Fibroblast of skin of back (primary cell): Measurements from ENCODE around the gene TBC1D12. TPM values are rescaled to one million over a fixed set of nuclear protein-coding genes. Genes with fewer than 3 reads are reported as not detected.
"Not testable (repeated sequence)": the region's sequence is repeated elsewhere in the genome, so short reads cannot be mapped to it uniquely, and the experiment has no call there.

Experiments
- DNase-seq: peaks from one replicate; pipeline ENCODE4 v3.0.0-alpha.2; 2013
- polyA plus RNA-seq, 2 experiments: library from polyadenylated mRNA; unstranded; fragments of 120-200 nt; gene quantifications; one replicate each; pipeline ENCODE4 v1.2.1, GENCODE V29; 2013; ENCODE audit not compliant: insufficient read length in 2 of 2

The TBC1D12 gene
- polyA plus RNA-seq (2013, experiment 1 of 2; ENCODE audit: insufficient read length), result 7.6 TPM
- polyA plus RNA-seq (2013, experiment 2 of 2; ENCODE audit: insufficient read length), result 9.7 TPM

DNA sequence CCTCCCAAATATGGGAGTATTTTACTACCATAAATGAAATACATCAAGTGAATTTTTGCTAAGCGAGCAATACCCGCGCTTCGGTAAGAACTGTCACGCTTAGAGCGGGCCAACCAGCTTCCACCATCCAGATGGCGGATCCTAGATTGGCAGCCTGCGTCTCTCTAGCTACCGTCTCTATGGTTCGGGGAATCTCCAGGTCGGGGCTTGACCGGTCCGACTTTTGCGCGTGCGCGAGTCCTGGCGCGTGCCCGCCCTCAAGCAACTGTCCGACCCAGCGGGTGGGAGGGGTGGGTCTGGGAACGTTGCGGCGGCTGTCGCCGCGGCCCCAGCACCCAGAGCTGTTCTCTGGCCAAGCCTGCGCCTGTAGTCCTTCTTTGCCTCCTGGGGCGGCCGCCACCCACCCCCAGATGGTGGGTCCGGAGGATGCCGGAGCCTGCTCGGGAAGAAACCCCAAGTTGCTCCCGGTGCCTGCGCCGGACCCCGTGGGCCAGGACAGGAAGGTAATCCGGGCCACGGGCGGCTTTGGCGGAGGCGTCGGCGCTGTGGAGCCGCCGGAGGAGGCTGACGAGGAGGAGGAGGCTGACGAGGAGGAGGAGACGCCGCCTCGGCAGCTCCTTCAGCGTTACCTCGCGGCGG lies at the start of gene TBC1D12:
TSS of gene TBC1D12 (plus strand) at position 338 of the 639 bp plus-strand sequence. CDS start at position 411, 73 bp downstream.
- peak; percentile 96 for DNase-seq

DNA sequence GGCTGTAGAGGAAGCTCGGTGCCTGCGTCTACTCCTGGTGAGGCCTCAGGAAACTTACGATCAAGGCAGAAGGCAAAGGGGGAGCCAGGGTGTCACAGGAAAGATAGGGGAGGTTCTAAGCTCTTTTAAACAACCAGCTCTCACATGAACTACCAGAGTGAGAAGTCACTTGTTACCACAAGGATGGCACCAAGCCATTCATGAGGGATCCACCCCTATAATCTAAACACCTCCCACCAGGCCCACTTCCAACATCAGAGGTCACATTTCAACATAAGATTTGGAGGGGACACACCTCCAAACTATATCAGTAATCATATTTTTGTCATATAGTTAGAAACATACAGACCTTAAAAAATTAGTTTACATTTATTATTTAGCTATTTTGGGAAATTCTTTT lies 49.0 kb upstream of the TBC1D12 start:
- DNase-seq, result no peak

DNA sequence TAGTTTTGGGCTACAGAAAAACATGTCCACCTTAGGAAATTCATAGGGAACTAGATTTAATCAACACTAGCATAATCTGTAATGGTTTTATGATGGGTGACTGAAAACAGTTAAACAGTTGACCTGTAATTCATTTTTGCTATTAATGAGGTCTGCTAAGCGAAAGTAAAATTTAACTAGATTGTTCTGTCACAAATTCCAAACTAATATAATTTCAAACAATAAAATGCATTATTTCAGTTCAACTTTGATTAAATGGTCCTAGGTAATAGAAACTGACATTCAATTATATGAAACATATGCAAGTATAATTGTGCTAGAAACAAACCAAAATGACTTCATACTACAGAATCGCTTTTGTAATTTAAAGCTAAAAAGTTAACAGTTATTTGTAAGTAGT lies 46.5 kb upstream of the TBC1D12 start:
- DNase-seq, result no peak

DNA sequence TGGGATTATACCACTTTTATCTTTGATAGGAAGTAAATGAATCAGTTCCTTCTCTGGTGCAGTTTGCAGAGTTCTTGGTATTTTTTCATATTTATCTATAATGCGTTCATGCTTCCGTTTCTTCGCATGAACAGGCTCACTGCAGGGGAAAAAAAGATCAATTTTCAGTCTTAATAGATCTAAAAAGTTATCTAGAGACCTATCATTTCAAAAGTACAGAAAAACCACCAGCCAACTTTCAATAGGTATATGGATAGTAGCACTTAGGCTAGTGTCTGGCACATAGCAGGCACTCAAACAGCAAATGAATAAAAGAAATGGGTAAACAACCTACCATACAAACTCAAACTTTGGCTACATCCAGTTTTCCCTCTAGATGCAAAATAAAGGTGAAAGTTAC lies 45.1 kb upstream of the TBC1D12 start:
- DNase-seq, result no peak

DNA sequence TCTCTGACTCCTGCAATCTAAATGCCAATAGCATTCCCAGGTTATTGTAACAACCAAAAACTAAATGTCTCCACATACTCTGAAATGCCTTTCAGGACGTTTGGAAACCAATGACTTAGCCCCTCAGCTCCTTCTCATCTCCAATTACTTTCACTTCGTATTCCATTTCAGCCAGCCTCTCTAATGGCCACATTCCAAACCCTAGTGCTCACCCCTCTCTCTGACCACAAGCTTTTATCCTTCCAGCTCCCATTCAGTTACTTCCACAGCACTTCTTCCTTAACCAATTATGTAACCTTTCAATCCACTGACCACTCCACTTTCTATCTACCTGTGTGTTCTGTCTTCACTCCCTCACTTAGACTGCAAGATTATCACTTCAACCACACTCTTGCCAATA lies 43.9 kb upstream of the TBC1D12 start:
- peak; percentile 93 for DNase-seq

DNA sequence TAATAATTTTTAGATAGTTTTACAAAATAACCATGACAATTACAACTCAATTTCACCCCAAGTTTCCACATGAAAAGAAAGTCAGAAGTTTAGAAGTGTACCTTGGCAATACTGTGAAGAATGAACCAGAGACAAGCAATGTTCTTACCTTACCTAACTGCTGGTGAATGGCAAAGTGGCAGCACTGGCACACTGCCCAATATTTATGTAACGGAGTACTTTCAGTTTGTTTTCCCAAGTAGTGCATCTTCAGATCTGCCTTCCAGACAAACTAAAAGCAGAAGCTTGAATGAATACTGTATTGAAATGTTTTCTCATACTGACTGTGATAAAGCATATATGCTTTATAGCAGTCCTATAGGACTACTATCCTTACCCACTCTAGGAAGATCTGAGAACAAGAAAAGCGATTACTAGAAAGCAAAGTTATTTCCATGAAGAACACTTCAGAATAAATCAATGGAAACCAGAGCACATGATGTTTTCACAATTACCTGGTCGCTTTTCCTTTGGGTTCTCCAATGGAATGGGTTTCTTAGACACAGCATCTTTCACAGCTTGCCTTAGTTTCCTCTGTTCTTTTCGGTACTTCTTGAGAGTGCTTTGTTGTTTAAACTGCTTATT lies 41.1 kb upstream of the TBC1D12 start:
- DNase-seq, result no peak

DNA sequence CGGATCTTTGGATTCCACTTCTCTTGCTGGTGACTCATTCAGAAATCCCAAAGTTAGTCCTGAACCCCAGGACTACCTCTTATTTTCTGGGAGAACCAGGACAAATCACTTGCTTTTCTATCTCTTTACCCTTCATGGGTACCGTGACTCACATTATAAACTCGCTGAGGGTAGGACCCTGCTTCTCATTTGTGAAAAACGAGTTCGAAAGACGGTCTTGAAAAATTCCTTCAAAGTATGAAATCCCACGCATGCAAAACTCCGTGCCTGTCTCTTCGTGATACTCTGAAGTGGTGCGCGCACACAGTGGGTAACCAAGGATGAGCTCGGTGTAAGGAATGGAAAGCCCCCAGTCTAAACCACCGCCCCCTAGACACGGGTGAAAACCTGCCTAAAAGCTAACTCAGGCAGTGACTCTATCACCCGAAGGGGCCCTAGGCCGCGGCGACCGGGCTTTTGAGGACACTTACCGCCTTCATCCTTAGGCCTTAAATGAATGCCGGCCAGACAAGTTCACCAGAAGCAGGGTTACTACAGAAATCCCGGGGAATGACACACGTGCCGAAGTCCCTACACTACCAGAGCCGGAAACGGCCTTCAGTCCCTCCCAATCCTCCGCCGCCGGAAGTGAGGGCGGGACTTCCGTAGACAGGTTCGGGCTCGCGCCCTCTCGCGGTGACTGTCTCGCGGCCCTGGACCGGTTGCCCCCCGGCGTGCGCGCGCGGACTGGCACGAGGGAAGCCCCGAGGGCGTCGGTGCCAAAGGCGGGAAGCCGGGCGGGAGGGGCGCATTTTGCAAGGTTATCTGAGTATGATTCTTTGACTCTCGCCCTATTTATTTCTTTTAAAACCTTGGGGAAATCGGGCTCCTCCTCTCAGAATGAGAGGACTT lies 39.7 kb upstream of the TBC1D12 start, which contains the start of gene NOC3L:
TSS of gene NOC3L (minus strand) at position 580 of the 891 bp plus-strand sequence. CDS start at position 479, 101 bp downstream.
- peak; percentile 96 for DNase-seq

DNA sequence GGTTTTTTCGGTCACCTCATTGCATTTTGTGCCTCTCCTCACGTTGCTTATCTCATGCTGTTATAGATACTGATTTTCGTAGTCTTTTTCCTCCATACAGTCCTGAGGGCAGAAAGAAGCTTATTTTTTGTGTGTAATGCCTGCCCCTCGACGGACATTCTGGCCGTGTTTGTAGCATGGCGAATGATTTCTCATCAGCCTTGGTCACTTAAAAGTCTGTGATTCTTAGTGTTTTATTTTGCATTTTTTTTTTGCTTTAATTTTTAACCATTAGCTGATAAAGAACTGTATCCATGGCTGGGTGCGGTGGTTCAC lies 39.1 kb upstream of the TBC1D12 start:
- no peak for DNase-seq

DNA sequence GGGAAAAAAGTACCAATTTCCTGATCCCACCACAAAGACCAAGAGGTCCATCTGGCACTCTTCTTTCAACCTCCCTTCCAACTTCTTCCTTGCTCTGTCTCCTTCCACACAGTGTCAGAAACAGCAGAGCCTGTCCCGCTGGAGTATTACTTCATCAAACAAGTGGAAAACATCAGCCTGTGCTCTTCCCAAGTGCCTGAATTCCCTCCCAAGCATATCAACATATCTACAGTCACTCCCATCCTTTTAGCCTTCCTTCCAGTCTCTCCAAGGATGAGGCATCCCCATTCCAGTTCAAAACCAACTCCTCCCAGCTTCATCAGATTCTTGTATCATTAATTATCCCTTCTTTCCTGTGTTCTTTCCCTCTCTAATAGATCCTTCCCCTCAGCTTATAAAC lies 37.9 kb upstream of the TBC1D12 start:
- DNase-seq, result no peak

DNA sequence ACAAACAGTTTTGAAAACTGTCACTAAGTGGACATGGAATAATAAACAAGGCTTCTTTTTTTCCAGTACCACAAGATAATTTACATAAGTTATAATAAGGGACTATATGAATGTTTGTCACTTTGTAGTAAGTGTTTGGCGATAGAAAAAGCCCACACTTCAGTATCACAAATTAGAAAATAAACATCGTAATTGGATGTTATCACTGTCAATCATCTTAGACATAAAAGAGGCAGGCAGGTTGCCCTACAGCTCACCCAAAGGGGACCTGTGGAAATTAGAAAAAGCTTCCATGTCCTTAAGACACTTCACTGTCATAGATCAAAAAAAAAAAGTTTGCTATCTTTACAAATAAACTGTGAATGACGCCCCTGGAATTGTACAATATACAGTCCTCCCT lies 36.0 kb upstream of the TBC1D12 start:
- no peak for DNase-seq

DNA sequence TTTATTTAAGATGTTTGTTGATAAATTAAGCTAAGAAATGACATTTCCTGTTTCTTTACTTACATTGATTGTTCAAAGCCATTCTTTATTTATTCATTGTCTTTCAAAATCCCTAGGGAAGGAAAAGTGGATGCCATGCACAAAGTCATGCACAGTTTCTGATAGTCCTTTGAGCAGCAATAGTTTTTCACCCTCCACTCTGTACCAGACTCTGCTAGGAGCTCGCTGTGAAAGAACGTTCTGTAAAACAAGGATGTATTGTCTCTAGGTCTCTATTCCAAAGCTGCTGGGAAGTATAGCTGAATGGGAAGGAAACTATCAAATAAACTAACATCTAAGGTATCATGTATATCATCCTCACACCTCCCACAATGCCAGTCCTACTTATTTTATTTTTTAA lies 31.8 kb upstream of the TBC1D12 start:
- no peak for DNase-seq

DNA sequence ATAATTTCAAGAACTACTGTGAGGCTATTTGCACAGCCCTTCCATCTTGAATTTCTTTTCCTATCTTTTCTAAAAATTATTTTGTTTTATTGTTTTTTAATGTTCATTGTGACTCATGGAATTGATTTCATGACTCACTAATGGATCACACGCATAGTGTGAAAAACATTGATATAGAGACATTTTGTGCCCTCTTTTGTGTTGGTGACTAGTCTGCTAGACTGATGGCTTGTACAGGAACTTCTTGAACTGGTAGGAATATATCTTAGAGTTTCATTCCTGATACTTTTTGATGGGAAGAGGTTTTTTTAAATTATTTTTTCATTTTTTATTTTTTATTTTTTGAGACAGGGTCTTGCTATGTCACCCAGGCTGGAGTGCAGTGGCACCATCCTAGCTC lies 27.0 kb upstream of the TBC1D12 start:
- no peak for DNase-seq

DNA sequence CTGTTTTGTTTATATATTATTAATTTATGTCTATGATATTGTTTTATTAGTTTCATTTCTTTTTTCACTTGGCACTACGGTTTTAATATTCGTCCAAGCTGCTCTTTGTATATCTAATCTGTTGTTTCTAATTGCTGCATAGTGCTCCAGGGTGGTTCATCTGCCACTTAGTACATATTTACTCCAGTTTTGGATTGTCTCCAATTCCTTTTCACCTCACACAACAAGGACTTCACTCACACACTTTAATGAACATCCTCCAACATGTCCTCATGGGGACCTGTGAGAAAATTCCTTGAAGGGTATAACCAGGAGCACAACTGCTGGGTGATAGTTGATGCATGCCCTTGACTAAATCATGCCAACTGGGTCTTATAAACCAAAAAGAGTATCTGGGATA lies 25.5 kb upstream of the TBC1D12 start:
- DNase-seq, result no peak

DNA sequence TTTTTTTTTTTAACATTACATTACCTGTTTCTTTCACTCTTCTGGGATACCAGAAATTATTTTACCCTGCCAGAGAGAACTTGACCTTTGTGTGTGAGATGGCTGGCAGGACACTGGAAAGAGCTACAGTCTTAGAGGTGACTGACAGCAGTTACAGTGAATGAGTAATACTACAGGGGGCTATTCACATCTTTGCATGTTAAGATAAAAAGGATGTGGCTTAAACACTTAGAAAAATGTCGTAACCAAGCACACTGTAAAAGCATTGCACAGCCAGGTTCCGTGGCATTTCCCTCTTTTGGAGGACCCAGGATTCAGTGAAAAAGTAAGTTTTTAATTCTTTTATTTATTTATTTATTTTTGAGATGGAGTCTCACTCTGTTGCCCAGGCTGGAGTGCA lies 18.8 kb upstream of the TBC1D12 start:
- no peak for DNase-seq

DNA sequence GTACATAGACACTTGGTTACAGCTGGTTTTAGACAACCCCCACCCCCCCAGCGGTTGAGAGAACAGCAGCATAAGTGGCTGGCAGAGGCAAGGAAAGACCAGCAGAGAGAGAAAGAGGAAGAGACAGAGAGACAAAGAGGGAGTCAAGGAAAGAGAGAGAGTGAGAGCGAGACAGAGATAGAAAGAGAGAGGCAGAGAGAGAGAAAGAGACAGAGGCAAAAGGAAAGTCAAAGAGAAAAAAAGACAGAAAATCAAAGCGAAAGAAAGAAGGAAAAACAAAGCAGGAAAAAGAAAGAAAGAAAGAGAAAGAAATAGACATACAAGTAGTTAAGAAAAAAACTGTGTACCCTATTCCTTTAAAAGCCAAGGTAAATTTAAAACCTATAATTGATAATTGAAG lies 16.6 kb upstream of the TBC1D12 start:
- DNase-seq, result not testable (repeated sequence)

DNA sequence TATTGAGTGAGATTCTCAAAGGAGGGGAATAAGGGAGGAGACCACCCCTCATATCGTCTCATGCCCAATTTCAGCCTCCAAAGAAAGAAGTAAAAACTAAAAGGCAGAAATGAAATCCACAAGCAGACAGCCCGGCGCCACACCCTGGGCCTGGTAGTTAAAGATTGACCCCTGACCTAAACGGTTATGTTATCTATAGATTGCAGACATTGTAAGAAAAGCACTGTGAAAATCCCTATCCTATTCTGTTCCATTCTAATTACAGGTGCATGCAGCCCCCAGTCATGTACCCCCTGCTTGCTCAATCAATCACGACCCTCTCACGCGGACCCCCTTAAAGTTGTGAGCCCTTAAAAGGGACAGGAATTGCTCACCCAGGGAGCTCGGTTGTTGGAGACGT lies 10.2 kb upstream of the TBC1D12 start:
- DNase-seq, result not testable (repeated sequence)

DNA sequence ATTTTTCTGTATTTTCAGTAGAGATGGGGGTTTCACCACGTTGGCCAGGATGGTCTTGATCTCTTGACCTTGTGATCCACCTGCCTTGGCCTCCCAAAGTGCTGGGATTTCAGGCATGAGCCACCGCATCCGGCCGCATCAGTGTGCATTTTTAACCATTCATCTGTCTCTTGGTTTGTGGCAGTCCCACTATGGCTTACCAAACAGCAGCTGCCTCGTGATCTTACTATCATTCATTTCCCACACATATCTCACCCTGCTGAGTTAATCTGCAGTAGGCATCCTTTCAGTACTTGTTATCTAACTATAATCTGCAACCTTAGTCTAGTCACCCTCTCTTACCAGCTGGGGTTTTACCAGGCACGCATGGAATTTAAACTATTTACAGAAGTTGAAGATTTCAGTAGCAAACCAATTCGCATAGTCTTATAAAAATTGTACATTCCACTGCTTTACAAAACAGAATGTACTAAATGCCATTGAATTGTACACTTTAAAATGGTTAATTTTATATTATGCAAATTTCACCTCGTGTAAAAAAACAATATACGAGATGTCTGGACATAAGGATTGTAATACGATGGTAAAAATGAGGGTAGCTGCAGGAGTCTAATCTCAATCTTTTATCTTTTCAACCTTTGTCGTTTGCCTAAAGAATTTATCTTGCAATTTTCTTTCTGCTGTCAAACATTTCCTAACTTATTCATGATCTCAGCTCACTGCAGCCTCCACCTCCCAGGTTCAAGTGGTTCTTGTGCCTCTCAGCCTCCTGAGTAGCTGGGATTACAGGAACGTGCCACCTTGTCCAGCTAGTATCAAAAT lies 4.6 kb upstream of the TBC1D12 start:
- DNase-seq, result peak; percentile 60

DNA sequence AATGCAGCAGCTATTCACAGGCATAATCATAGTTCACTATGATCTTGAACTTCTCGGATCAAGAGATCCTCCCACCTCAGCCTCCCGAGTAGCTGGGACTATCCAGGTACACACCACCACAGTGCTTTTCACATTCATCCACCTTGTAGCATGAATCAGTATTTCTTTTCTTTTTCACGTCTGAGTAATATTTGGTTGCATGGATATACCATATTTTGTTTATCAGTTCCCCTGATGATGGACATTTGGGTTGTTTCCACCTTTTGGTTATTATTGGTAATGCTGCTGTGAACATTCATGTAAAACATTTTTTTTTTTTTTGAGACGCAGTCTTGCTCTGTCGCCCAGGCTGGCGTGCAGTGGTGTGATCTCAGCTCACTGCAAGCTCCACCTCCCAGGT lies 3.6 kb upstream of the TBC1D12 start:
- no peak for DNase-seq

DNA sequence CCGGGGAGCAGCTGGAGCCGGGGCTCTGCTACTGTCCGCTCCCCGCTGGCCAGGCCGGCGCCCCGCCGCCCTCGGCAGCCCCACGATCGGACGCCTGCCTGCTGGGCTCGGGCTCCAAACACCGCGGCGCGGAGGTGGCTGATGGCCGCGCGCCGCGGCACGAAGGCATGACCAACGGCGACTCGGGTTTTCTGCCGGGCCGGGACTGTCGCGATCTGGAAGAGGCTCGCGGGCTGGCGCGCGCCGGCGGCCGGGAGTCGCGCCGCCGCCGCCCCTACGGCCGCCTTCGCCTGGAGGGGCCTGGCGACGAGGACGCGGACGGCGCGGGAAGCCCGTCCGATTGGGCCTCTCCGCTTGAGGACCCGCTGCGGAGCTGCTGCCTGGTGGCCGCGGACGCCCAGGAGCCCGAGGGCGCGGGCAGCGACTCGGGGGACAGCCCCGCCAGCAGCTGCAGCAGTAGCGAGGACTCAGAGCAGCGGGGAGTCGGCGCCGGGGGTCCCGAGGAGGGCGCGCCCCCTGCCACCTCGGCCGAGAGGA lies 570 bp downstream of the TBC1D12 start:
- DNase-seq, result peak; percentile 52

DNA sequence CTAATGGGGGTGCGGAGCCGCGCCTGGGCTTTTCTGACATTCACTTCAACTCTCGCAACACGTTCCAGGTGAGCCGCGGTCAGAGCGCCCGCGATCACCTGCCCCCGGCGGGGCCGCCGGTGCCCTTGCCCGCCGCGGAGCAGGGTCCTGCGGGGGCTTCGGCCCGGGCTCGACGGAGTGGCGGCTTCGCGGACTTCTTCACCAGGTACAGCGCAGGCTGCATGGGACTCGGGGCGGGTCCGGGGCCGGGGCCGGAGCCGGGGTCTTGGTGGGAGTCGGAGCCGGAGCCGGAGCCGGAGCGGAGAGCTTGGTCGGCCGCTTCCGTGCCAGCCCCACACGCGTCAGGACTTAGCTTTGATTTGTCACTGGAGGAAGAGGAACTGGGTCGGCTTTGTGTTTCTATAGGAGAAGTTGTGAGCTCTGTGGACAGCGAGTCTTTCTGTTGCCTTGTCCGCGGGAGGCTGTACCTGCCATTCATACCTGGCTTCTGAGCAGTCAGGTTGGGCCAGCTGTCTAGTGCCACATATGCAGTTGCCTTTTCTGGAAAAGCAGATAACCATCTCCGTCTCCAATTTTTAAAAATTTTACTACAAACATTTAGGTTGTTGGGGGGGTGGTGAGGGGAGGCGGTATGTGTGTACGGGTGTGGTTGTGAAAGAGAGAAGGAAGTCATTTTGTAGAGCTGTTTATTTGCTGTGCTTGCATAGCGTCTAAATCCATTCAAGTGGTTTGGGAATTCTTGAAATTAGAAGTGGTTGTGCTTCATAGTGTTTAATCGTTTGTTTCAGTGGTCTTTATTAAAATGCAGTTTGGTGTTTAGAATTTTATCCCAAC lies 1.3 kb downstream of the TBC1D12 start:
- DNase-seq, result peak; percentile 71

DNA sequence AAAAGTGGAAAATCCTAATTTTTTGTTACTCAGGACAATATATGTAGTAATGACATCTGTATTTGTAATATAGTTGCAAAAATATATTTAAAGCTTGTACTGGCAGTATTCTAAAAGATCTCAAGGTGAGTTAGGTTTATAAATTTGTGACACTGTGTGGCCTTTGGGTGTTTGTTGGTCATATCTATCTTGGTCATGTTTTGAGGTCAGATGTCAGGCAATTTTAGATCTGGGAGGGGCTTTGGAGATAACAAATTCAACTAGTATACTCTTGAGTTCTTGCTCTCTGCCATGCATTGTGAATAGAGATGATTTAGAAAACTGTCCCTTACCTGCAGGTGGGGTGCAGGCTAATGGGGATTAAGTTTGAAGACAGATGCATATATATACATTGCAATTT lies 3.1 kb downstream of the TBC1D12 start:
- no peak for DNase-seq
